ENCODE data around the gene ZDHHC3.

The ZDHHC3 gene

DNA sequence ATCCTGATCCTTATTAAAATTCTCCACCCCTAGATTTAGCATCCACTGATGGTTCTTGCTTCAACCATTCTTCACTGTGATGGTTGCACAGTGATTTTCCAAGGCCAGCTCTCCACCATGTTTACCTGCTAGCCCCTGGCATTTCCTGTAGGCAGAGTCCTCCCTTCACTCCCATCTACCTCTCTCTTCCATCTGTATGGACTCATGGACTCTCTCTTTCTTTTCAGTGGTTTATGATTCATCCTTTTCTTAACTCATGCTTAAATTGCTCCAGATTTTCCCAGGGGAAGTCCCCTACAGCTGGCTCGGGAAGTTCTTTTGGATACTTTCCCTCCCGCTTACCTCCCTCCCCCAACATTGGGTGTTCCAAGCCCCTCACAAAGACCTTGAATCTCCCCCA, 82.9 kb downstream of the ZDHHC3 start:
- DNase-seq (ENCODE audit: low read depth in 3 of 3), result no peak

DNA sequence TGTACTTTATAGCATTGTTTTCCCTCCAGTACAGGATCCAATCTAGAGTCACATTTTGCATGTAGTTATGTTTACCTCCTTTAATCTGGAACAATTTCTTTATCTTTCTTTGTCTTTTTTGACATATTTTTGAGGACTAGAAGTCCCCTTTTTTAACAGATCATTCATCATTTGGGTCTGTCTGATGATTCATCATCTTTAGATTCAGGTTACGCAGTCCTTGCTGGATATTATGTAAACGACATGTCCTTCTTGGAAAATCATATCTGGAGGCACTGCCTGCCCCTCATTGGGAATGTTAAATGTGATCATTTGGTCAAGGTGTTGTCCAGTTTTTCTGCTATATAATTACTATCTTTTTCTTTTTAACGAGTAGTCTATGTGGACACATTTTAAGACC, 83.3 kb downstream of the ZDHHC3 start:
- no peak for DNase-seq (ENCODE audit: low read depth in 3 of 3)

DNA sequence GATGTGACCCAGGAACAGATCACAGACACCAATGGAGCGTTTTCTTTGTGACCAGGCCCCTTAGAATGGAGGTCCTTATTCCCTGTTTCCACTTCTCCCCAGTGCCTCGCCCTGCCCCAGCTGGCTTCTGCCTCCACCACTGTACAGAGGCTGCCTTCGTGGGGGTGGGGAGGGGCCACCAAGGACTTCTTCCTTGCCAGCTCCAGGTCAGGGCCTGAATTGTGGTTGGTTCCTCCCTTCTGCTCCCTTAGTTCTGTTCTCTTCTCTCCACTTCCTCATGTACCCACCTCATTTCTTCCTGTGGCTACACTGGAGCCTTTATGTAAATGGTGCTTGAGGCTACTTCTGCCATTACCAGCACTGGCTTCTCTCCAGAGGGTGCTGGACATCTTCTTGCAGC, 85.1 kb downstream of the ZDHHC3 start:
- DNase-seq (ENCODE audit: low read depth in 3 of 3), result no peak

DNA sequence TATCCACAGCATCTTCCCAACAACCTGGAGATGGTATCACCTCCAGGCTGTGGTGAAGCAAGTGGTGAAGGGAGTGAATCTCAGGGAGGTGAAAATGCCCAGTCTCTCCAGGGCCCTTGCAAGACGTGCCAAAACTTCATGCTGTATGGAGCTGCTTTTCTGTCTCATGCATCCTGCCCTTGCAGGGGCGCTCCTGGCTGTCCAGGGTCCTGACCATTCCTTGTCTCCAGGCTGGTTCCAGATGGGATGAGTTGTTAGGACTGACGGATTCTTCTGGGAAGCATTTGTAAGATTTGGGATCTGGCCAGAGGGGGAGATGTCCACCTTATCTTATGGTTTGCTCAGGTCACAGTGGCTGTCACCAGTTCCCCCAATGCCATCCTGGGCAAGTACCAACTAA, 85.7 kb downstream of the ZDHHC3 start:
- DNase-seq (ENCODE audit: low read depth in 3 of 3), result no peak

DNA sequence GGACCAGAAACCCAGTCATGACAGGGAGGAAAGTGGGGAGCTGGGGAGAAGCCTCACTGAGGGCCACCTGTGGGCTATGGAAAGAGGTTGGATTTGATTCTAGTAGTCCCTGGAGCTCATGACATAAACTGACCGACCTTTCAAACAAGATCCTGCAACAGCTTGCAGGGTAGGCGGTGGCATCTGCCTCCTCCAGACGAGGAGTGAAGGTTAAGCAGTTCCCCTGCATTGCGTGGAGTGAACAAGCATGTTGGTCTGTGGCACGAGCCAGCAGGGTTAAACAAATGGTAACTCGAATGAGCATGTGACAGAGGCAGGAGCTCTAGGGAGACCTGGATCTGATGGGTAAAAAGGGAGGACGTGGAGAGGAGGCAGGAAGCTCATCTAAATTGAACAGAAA, 88.9 kb downstream of the ZDHHC3 start:
- DNase-seq (ENCODE audit: low read depth in 3 of 3), result no peak

DNA sequence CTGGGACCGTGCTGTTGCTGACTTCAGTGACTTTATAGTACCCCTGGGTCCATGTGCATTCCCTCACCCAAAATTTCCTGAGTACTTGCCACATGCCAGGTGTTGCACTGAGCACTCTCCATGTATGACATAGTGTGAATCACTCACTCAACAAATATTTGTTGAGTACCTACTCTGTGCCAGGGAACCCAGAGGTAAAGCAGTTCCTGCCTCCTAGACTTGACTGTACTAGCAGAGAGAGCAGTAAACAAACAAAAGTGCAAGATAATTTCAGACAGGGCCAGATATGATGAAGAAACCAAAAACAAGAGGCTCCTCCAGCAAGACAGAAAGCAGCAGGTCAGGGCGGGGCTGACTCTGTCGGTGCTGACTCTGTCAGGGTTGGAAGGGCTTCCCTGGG, 89.4 kb downstream of the ZDHHC3 start:
- no peak for DNase-seq (ENCODE audit: low read depth in 3 of 3)

DNA sequence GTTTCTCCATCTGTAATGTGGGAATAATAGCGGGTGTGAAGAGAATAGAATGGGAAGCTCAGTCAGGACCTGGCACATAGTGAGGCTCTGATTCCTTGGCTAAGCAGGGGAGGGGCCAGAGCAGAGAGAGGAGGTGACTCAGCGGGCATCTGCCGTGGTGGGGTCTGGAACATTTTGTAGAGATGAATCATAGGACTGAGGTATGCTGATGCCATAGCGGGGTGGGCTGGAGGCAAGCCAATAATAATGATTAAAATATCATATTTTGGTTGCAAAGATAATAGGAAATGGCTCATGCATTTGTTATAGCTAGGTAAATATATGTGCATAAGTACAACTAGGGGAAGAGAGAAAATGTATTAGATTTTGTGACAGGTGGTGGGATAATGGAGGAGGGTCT, 90.4 kb downstream of the ZDHHC3 start:
- DNase-seq (ENCODE audit: low read depth in 3 of 3), result no peak

DNA sequence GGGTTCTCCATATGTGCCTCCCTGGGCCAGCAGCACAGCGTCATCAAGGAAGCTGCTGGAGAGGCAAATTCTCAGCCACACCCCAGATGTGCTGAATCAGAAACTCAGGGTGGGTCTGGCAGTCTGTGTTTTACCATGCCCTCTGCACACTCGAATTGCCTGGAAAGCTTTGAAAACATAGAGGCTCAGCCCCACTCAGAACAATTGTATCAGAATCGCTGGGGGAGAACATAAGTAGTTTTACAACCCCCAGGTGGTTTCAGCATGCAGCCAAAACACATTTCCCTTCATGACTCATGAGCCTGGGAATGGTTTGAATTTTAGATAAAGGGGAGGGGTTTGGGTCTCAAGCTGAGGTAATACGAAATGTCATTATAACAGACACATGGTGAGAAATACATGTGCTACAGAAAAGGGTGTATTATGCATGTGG, 92.0 kb downstream of the ZDHHC3 start:
- no peak for DNase-seq (ENCODE audit: low read depth in 3 of 3)

DNA sequence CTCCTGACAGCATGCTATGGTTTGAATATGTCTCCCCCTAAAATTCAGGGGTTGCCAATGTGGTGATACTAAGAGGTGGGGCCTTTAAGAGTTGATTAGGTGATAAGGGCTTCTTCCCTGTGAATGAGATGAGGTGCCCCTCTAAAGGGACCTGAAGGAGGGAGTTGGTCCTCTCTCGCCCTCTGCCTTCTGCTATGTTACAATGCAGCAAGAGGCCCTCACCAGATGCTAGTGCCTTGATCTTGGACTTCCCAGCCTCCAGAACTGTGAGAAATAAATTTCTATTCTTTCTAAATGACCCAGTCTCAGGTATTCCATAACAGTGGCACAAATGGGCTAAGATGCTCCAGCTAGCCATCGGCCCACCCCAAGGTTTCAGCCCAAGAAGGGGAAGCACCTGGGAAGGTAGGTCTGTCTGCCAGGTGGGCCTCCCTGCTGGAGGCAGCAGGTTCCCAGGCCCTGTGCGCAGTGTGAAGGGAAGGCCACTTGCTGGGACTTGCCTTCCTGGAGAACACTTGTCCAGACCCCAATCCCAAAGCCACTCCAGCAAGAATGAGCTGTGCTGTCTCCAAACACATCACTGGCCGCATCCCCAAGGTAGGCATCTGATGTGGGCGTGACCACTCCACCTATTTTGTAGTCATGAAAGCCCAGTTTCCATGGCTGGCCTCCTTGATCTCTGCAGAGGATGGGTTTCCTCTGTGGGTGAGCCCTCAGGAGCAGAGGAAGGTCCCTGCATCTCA, 92.6 kb downstream of the ZDHHC3 start:
- no peak for DNase-seq (ENCODE audit: low read depth in 3 of 3)

DNA sequence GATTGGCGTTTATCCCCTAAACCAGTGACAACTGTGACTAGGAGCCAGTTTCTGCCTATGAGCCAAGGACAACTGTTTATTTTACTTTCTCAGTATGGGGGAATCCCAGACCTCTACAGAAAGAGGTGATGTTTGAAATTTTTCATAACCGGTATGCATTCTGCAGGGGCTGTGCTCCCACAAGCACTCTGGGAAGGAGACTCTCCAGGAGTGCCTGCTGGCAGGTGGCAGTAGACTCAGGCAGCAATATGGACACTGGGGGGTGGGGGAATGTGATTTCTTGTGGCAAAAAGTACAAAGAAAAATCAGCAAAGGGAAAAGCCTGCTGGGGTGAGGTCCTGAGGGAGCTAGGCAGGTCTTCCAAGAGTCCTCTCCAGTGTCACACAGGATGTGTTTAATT, 95.7 kb downstream of the ZDHHC3 start:
- DNase-seq (ENCODE audit: low read depth in 3 of 3), result no peak

DNA sequence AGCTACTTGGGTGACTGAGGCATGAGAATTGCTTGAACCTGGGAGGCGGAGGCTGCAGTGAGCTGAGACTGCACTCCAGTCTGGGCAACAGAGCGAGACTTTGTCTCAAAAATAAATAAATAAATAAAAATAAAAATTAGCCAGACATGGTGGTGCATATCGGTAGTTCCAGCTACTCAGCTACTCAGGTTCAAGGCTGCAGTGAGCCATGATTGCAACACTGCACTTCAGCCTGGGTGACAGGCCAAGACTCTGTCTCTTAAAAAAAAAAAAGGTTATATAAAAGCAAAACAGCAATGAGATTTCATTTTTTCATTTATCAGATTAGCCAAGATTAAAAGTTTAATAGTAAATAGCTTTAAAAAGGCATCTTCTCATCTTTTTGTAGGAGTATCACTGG, 98.6 kb downstream of the ZDHHC3 start:
- no peak for DNase-seq (ENCODE audit: low read depth in 3 of 3)

DNA sequence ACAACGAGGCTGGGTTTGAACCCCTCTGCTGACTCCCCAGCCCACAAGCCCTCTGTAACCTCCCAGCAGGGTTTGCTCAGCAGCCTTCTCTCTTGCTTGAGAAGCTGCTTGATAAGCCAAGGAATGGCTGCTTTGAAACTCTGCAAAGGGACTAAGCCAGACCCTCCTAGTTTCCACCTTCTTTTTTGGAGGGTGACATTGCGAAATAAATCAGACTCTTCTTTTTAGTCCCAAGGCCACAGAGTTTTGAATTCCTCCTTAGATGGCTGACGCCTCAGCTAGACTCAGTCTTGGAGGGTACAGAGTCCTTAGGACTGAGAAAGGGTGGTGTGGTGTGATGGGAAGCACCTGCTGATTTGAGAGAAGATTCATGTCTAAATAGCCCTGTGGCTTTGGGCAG, 100.4 kb downstream of the ZDHHC3 start:
- no peak for DNase-seq (ENCODE audit: low read depth in 3 of 3)
